Body of pancreas (tissue), 4 donors: ENCODE results near the gene PITPNC1. TPM values are rescaled to one million over a fixed set of nuclear protein-coding genes. Genes with fewer than 3 reads are reported as not detected.
"Not testable (repeated sequence)": the region's sequence is repeated elsewhere in the genome, so short reads cannot be mapped to it uniquely, and the experiment has no call there.

Experiments used
- ATAC-seq: fragments of 150-250 bp; one replicate; pipeline ENCODE4 v1.9.1; 2016
- DNase-seq, 4 donors: peaks; one replicate each; pipeline ENCODE4 v3.0.0-alpha.2; 2019
- H3K27ac ChIP-seq, 4 donors: fragments of 200-600 bp; sonication (generic); 1 replicate in 3 of 4; 2 replicates in 1 of 4; pipeline versions ENCODE4 v1.5.1 to v1.6.1; 2016 to 2019; ENCODE audit warnings: mild to moderate bottlenecking in 1 of 4, mixed read lengths in 1 of 4, moderate library complexity in 1 of 4
- H3K27me3 ChIP-seq, 2 donors: fragments of 200-600 bp; sonication (generic); one replicate each; pipeline ENCODE4 v1.6.0; 2016; ENCODE audit warnings: mild to moderate bottlenecking in 1 of 2
- H3K36me3 ChIP-seq, 2 donors: fragments of 200-600 bp; sonication (generic); replicated peaks in 1 of 2; 2 replicates each; pipeline ENCODE4 v1.5.1; 2016; ENCODE audit warnings: low read depth in 2 of 2; ENCODE audit not compliant: insufficient read depth in 1 of 2
- H3K4me1 ChIP-seq: fragments of 200-600 bp; sonication (generic); one replicate; pipeline ENCODE4 v1.6.0; 2016
- H3K4me3 ChIP-seq, 2 donors: fragments of 200-600 bp; sonication (generic); 1 replicate in 1 of 2; 2 replicates in 1 of 2; pipeline ENCODE4 v1.5.1; 2016 to 2019
- H3K9me3 ChIP-seq, 3 donors: fragments of 200-600 bp; sonication (generic); 1 replicate in 2 of 3; 2 replicates in 1 of 3; pipeline ENCODE4 v1.5.1; 2016
- POLR2A ChIP-seq, 3 donors: fragments of 450-650 bp; IDR thresholded peaks; one replicate each; pipeline ENCODE4 v1.6.1; 2016; ENCODE audit warnings: antibody characterized with exemption in 3 of 3, mild to moderate bottlenecking in 2 of 3
- WGBS, 2 donors: methylation state at CpG; one replicate each; pipeline ENCODE4 v1.1.5; 2017; 5-methylcytosine and 5-hydroxymethylcytosine counted together
- intact Hi-C: fragments of 100-400 bp; cut with DNase I; formaldehyde crosslinking; loops from one replicate; pipeline ENCODE4 v1.15.1; 2023
- total RNA-seq, 2 donors: library from RNA; depleted of rRNA; stranded (reverse); fragments of >200 nt; gene quantifications; one replicate each; pipeline ENCODE4 v1.1.0, GENCODE V29; 2016
- TF ChIP-seq, protein P1 (sequence below), 7 experiments: fragments of 450-650 bp in 4 of 7; fragments of 200-600 bp in 3 of 7; sonication (generic) in 3 of 7; IDR thresholded peaks; one replicate each; pipeline ENCODE4 v1.5.1; 2016 to 2019; ENCODE audit warnings: antibody characterized with exemption in 7 of 7

The PITPNC1 gene
- total RNA-seq, 2 donors from 2014 or later: 11.9 to 17.5 TPM

DNA sequence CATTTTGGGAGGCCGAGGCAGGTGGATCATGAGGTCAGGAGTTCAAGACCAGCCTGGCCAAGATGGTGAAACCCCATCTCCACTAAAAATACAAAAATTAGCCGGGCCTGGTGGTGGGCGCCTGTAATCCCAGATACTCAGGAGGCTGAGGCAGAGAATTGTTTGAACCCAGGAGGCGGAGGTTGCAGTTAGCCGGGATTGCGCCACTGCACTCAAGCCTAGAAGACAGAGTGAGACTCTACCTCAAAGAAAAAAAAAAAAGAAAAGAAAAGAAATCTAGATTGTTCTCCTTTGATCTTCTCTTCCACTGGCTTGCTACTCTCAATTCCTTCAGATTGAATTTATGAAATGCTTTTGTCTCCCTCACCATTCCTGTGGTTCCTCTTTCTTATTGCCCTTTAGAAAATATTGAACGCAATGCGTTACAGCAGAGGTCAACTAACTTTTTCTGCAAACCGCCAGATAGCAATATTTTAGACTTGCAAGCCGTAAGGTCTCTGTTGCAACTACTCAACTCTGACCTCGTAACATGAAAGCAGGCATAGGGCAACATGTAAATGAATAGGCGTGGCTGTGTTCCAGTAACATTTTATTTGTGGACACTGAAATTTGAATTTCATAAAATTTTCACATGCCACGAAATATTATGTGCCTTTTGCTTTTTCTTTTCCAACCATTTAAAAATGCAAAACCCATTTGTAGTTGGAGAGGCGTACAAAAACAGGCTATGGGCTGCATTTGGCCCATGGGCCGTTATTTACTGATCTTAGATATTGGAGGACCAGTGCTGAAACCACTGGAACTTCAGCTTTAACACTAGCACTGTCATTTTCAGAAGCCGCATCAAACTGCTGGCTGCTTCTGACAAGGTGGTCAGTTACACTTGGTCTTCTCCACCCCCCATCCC is 24.8 kb downstream of the PITPNC1 start:
- H3K4me3 ChIP-seq: no peak overlapping the region
- peak overlapping the region in 1 of 4 donors; percentile 36 for H3K27ac ChIP-seq
- H3K36me3 ChIP-seq: no peaks in the 10 kb centered on the region
- 85 to 92% methylated on average over 16 of the region's 16 CpGs for WGBS, 2 donors
- no peak for TF ChIP-seq POLR2A (IDR thresholded peaks at IDR 0.05)
- TF ChIP-seq, protein P1, sequence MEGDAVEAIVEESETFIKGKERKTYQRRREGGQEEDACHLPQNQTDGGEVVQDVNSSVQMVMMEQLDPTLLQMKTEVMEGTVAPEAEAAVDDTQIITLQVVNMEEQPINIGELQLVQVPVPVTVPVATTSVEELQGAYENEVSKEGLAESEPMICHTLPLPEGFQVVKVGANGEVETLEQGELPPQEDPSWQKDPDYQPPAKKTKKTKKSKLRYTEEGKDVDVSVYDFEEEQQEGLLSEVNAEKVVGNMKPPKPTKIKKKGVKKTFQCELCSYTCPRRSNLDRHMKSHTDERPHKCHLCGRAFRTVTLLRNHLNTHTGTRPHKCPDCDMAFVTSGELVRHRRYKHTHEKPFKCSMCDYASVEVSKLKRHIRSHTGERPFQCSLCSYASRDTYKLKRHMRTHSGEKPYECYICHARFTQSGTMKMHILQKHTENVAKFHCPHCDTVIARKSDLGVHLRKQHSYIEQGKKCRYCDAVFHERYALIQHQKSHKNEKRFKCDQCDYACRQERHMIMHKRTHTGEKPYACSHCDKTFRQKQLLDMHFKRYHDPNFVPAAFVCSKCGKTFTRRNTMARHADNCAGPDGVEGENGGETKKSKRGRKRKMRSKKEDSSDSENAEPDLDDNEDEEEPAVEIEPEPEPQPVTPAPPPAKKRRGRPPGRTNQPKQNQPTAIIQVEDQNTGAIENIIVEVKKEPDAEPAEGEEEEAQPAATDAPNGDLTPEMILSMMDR (IDR thresholded peaks at IDR 0.05): no peak
- intact Hi-C loops: no loop called here
- H3K4me1 ChIP-seq: peaks cover 9% of the 10 kb centered on the region
- H3K9me3 ChIP-seq: no peaks in the 10 kb centered on the region
- no peak for ATAC-seq
- H3K27me3 ChIP-seq: no peaks in the 10 kb centered on the region
- DNase-seq: no peak

DNA sequence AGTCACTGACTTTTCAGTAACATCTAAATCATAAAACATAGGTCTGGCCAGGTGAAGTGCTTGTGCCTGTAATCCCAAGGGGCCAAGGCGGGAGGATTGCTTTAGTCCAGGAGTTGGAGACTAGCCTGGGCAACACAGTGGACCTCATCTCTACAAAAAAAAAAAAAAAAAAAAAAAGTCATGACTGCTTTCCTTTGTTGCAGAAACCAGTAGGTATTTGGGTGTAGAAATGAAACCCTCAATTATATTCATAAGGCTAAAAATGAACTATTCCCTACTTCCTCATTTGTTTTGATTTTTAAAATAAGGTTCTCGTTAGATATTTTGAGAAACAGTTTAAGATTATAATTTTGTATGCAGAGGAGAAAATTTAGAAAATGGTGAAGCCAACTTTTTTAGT is 26.0 kb downstream of the PITPNC1 start:
- no peaks in the 10 kb centered on the region for H3K9me3 ChIP-seq
- no peak for TF ChIP-seq POLR2A (IDR thresholded peaks at IDR 0.05)
- TF ChIP-seq, protein P1 (IDR thresholded peaks at IDR 0.05): no peak
- WGBS, 2 donors: 82 to 98% methylated on average over 2 of the region's 2 CpGs
- H3K4me1 ChIP-seq: peaks cover 9% of the 10 kb centered on the region
- no peak for DNase-seq
- no peaks in the 10 kb centered on the region for H3K36me3 ChIP-seq
- no peaks in the 10 kb centered on the region for H3K27me3 ChIP-seq
- H3K27ac ChIP-seq: no peak overlapping the region
- H3K4me3 ChIP-seq: no peak overlapping the region
- no peak for ATAC-seq
- intact Hi-C loops: no loop called here

DNA sequence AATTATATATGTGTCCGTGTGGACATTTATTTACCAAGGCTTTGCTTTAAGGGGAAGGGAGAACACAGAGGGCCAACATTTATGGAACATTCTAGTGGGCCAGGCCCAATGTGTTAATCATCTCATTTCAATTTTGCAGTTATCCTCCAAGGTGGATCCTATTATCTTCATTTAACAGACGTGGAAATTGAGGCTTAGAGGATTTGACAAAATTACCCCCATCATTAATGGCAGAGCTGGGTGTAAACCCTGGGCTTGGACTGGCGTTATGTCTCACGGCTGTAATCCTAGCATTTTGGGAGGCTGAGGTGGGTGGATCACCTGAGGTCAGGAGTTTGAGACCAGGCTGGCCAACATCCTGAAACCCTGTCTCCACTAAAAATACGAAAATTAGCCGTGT is 26.4 kb downstream of the PITPNC1 start:
- H3K4me3 ChIP-seq: no peak overlapping the region
- 80 to 91% methylated on average over 6 of the region's 6 CpGs for WGBS, 2 donors
- no peak for TF ChIP-seq POLR2A (IDR thresholded peaks at IDR 0.05)
- TF ChIP-seq, protein P1 (IDR thresholded peaks at IDR 0.05): no peak
- intact Hi-C loops: no loop called here
- H3K9me3 ChIP-seq: no peaks in the 10 kb centered on the region
- DNase-seq (no peak), ATAC-seq (no peak)
- H3K27ac ChIP-seq: no peak overlapping the region
- no peaks in the 10 kb centered on the region for H3K27me3 ChIP-seq
- H3K4me1 ChIP-seq: peaks cover 9% of the 10 kb centered on the region
- H3K36me3 ChIP-seq: no peaks in the 10 kb centered on the region

DNA sequence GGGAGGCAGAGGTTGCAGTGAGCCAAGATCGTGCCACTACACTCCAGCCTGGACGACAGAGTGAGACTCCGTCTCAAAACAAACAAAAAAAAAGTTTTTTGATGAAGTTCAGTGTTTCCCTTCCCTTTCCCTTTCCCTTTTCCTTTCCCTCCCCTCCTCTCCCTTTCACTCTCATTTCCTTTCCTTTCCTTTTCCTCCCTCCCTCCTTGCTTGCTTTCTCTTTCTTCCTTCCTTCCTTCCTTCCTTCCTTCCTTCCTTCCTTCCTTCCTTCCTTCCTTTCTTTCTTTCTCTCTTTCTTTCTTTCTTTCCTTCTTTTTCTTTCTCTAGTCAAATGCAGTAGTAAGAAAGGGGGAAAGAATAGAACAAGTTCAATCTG is 31.4 kb downstream of the PITPNC1 start:
- 51 to 65% methylated on average over 3 of the region's 3 CpGs for WGBS, 2 donors
- H3K27ac ChIP-seq, DNase-seq, intact Hi-C loops, H3K27me3 ChIP-seq, H3K4me1 ChIP-seq, ATAC-seq, H3K4me3 ChIP-seq, H3K9me3 ChIP-seq, H3K36me3 ChIP-seq: not testable (repeated sequence)

DNA sequence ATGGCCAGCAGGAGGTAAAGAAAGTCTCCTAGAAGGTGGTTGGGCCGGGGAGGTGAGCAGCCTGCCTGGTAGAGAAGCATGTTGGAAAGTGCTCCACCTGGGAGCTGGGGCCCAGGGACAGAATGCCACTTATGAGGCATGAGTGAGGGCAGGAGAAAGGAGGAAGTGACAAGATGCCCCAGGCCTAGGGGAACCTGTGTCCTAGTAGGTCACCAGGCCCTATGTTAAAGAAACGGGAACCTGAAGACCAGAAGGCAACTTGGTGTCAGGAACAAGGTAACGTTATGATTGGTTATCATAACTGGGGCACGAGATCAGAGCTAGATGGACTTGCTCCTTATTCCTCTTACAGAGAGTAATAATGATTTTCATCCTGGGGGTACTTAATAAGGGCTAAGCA is 34.3 kb downstream of the PITPNC1 start:
- H3K4me3 ChIP-seq: no peak overlapping the region
- no peaks in the 10 kb centered on the region for H3K4me1 ChIP-seq
- TF ChIP-seq, protein P1 (IDR thresholded peaks at IDR 0.05): no peak
- TF ChIP-seq POLR2A (IDR thresholded peaks at IDR 0.05): no peak
- no peak overlapping the region for H3K27ac ChIP-seq
- 91 to 92% methylated on average over 4 of the region's 4 CpGs for WGBS, 2 donors
- H3K27me3 ChIP-seq: no peaks in the 10 kb centered on the region
- no peaks in the 10 kb centered on the region for H3K9me3 ChIP-seq
- DNase-seq (no peak), ATAC-seq (no peak)
- H3K36me3 ChIP-seq: no peaks in the 10 kb centered on the region
- intact Hi-C loops: no loop called here
